Ammon's horn (tissue), 1 donor: Measurements from ENCODE around the gene MFSD6L.

Experiments
- DNase-seq: peaks from one replicate; pipeline ENCODE4 v3.0.0-alpha.2; 2016; ENCODE audit warnings: low spot score

The MFSD6L gene

GRCh38 chr17:8791910-8792270 lies 7.3 kb downstream of the MFSD6L start:
- DNase-seq: no peak

- no peak for DNase-seq
Measured at GRCh38 chr17:8791248-8791909, 7.8 kb downstream of the MFSD6L start.

DNA sequence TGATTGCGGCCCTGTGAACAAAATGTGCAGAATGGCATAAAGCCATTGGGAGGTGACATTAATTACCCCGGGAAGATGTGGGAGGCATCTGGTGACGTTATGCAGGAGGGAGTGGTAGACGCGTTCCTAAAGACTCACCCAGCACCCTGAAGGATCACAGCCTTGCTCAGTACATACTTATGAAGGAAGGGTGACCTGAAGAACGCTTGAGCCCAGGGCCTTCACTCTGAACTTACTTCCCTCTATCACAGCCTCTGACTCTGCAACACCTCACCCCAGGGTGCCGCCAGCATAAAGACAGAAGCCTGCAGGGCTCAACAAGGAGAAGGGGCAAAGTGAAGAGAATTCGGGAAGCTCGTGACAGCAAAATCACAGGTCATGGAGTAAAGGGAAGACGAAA lies 9.4 kb downstream of the MFSD6L start:
- no peak for DNase-seq

DNA sequence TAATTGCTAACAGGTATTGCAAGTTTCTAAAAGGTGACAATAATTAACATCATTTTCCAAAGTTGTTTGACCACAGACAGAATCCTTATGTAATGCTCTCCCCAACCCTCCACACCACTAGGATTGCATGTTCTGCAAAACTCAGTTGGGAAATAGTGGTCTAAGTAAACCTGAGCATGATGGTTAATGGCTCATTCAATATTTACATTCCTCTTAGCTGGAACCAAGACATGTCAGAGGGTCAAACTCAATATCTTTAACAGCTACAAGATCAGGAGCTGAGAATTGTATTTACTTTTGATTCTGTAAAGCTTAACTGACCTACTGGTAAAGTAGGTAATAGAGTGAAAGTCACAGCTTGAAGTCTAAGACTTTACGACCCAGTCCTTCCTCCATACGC lies 10.2 kb downstream of the MFSD6L start:
- no peak for DNase-seq

DNA sequence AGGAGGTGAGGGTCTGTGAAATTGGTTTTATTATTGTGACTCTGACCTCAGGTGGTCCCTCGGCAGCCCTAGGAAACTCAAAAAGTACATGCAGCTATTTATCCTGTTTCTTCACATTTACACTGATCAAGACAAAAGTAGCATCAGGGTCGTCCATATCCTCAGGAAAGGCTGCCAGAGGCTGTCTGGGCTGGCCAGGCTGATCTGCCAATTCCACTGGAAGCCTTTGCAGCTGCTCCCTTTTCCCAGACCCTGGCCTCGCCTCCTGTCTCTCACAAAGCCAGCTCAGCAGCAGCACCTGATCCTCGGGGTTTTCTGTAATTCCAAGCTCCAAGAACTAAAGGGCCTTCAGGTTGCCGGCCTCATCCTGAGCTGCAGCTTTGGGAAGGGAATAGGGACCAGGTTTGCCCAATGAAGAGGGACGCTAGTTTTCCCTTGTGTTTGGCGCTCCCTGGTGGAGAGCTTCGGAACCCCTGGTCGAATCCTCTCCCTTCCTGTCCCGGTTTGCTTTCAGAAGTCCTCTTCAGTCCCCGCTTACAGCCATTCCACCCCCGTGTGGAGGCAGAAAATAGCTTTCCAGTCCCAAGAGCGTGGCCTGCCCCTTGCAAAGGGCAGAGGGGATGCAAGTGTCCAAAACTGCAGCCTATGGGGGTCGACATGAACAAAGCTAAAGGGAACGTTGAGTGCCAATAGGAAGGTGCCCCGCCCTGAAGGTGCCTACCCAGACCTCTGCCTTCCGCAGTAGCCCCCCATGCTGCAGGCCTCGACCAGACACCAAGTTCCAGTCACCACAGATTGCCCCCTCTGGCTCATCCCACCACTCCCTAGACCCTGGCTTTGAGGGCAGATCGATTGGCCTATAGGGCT lies 13.4 kb downstream of the MFSD6L start:
- peak; percentile 69 for DNase-seq

GRCh38 chr17:8782176-8782575 lies 17.0 kb downstream of the MFSD6L start:
- no peak for DNase-seq

DNA sequence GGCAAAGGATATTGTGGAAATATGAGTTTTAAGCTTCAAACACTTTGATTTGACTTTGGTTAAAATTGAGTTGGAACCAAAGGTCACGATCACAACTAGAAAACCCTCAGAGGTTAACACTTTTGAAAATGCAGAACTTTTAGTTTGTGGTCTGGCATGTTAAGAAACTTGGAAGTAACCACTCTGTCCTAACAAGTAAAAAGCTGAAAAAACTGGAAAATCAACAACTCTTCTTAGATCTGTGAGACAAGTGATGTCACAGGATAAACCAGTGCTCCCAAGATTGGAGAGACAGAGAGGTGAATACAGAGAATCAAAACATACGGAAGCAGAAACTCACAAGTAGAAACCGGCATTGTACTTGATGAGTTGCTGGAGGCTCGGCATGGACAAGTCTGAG lies 17.4 kb downstream of the MFSD6L start:
- no peak for DNase-seq

- no peak for DNase-seq
Measured at GRCh38 chr17:8776881-8777280, 22.3 kb downstream of the MFSD6L start.

GRCh38 chr17:8776248-8776647 lies 22.9 kb downstream of the MFSD6L start:
- no peak for DNase-seq

DNA sequence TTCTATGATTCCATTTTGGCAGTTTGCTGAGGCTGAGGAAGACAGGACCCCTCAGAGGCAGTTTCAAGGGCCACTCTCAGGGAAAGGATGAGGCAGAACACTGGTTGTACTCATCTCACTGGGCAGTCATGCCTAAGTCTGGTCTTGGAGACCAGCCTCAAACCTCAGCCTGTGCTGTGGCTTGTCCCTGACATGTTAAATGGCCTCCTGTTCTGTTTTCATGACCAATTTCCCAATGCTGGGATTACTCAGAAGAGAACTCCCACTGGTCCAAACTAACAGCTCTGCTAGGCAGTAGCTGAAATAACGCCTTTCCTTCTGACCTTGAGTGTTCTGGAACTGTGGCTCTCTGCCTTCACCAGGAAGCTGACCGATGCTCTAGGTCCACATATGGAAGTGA lies 32.4 kb downstream of the MFSD6L start:
- DNase-seq: no peak

GRCh38 chr17:8762012-8762411 lies 37.2 kb downstream of the MFSD6L start:
- no peak for DNase-seq

- no peak for DNase-seq
Measured at GRCh38 chr17:8758137-8758596, 41.0 kb downstream of the MFSD6L start, which contains the start of gene SPDYE4. SPDYE4 (minus strand) TSS chr17:8758546; CDS start chr17:8758382, 164 bp downstream.

DNA sequence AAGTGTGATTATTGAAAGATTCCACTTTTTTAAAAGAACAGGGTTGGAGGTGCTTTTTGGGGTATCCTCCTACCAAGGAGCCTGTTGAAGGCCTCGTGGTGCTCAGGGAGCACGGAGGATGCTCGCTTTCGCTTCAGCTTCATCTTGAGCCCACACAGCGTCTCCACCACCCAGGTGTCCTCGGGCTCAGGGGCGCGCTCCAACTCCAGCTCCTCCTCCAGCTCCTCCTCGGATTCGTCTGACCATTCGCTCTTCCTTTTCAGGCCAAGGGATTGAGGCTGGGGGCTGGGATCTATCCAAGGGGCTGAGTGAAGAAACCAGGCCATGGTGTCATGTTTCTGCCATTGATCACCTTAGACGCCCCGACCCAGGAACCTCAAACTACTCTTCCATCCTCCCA lies 42.0 kb downstream of the MFSD6L start:
- DNase-seq: no peak

DNA sequence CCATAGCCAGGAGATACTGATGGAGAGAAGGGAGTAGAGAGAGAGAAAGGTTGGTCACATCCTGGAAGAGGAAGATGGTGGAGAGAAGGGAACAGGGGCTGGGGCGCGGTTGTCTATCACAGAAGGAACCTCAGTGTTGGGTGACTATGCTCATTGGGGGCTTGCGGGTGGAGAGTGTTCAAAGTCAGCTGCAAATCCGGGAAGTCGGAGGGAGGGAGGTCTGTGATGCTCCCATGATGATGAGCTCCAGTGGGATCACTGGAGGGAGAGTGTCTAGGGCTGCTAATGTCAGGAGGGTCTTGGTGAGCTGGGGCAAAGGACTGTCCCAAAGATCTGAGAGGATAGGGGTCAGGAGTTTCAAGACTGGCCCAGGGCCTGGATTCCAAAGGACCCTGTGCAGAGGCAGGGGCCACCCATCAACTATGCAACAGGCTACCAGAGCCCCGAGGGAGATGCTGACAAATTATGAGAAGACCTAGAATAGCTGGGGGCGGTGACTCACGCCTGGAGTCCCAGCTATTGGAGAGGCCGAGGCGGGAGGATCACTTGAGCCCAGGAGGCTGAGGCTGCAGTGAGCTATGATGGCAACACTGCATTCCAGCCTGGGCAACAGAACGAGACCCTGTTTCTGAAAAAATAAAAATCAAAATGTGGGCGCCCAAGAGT lies 43.4 kb downstream of the MFSD6L start:
- no peak for DNase-seq

- no peak for DNase-seq
Measured at GRCh38 chr17:8754890-8755289, 44.3 kb downstream of the MFSD6L start.

DNA sequence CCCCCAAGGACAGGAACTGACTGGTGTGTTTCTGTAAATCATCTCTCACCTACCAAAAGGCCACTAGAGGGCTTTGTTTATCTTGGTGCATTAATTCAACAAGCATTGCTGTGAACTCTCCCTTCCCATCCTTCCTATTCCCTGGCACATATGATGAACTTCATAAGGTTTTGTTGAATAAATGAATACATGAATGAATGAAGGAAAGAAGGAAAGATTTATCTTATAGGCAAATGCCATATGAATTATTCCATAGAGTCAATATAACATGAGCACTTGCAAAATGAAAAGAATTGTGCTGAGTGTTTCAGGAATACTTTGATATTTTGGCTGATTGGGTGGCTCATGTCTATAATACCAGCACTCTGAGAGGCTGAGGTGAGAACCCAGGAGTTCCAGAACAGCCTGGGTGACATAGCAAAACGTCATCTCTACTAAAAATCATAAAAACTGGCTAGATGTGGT lies 45.2 kb downstream of the MFSD6L start:
- no peak for DNase-seq

- no peak for DNase-seq
Measured at GRCh38 chr17:8753136-8753975, 45.8 kb downstream of the MFSD6L start.

DNA sequence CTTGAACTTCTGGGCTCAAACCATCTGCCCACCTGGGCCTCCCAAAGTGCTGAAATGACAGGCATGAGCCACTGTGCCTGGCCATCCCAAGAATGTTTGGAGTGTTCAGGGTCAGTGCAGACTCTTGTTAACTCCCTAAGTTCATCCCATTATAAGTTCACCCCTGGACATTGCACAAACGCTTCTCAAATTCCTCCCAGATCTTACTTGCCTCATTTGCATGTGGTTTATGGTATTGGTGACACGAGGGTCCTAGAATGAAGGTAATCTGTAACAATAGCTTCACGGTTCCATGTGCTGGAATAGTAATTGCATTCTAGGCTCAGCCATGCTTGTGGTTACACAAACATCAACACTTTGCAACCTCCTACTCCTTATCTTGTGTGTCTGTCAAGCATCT lies 49.5 kb downstream of the MFSD6L start:
- no peak for DNase-seq

GRCh38 chr17:8747742-8748141 lies 51.4 kb downstream of the MFSD6L start:
- no peak for DNase-seq
